CD8-positive, alpha-beta memory T cell (primary cell): ENCODE data around the gene SLC26A2. TPM values are rescaled to one million over a fixed set of nuclear protein-coding genes. Genes with fewer than 3 reads are reported as not detected.

Experiments
- polyA plus RNA-seq: library from polyadenylated mRNA; unstranded; fragments of 300-500 nt; fragmentation: Illumina TruSeq; gene quantifications from one replicate; pipeline ENCODE4 v1.2.3, GENCODE V29; 2021
- total RNA-seq, 2 experiments: library from RNA; stranded (reverse); gene quantifications; one replicate each; pipeline ENCODE4 v1.2.3, GENCODE V29; 2021

SLC26A2 gene
- total and polyA plus RNA-seq, 3 experiments from 2014 or later, result 4.6 to 10.2 (median 9.7) TPM

Other genes with a start within 250 kb of the SLC26A2 start
- gene PPARGC1B, start 230.4 kb upstream of the SLC26A2 start, total RNA-seq, result 1 to 10 TPM; 6.3 to 7.1 TPM
- 1.7 TPM for gene PPARGC1B, start 230.4 kb upstream of the SLC26A2 start, polyA plus RNA-seq
- gene PDE6A, start 16.0 kb upstream of the SLC26A2 start, total RNA-seq, result not detected
- not detected for gene PDE6A, start 16.0 kb upstream of the SLC26A2 start, polyA plus RNA-seq
- gene TIGD6, start 39.9 kb downstream of the SLC26A2 start, total RNA-seq, result 1 to 10 TPM; 3.0 to 3.1 TPM
- gene TIGD6, start 39.9 kb downstream of the SLC26A2 start, polyA plus RNA-seq, result 1.5 TPM
- 10 to 100 TPM; 36.8 to 40.7 TPM for gene HMGXB3, start 40.0 kb downstream of the SLC26A2 start, total RNA-seq
- 15.3 TPM for gene HMGXB3, start 40.0 kb downstream of the SLC26A2 start, polyA plus RNA-seq
- 1 to 10 TPM; 1.7 to 2.7 TPM for gene CSF1R, start 125.8 kb downstream of the SLC26A2 start, total RNA-seq
- gene CSF1R, start 125.8 kb downstream of the SLC26A2 start, polyA plus RNA-seq, result 0.59 TPM
- gene PDGFRB, start 195.1 kb downstream of the SLC26A2 start, total RNA-seq, result 1 to 10 TPM in 1 of 2 experiments, under 1 TPM in 1; 0.66 to 2.0 TPM
- 0.81 TPM for gene PDGFRB, start 195.1 kb downstream of the SLC26A2 start, polyA plus RNA-seq
- not detected for gene CDX1, start 206.0 kb downstream of the SLC26A2 start, total RNA-seq
- not detected for gene CDX1, start 206.0 kb downstream of the SLC26A2 start, polyA plus RNA-seq
- not detected for gene SLC6A7, start 229.3 kb downstream of the SLC26A2 start, total RNA-seq
- gene SLC6A7, start 229.3 kb downstream of the SLC26A2 start, polyA plus RNA-seq, result not detected